Left ventricle myocardium inferior (tissue), 1 donor: Measurements from ENCODE around the gene ITGBL1. TPM values are rescaled to one million over a fixed set of nuclear protein-coding genes. Genes with fewer than 3 reads are reported as not detected.

Source experiments
- DNase-seq: peaks from one replicate; pipeline ENCODE4 v3.0.0-alpha.2; 2020
- H3K27ac ChIP-seq: fragments of 200-600 bp; replicated peaks from 2 replicates; pipeline ENCODE4 v1.8.0; 2021
- H3K27me3 ChIP-seq: fragments of 200-600 bp; 2 replicates; pipeline ENCODE4 v1.8.0; 2021; ENCODE audit warnings: low read depth
- H3K36me3 ChIP-seq: fragments of 200-600 bp; 2 replicates; pipeline ENCODE4 v1.8.0; 2021
- H3K4me1 ChIP-seq: fragments of 200-600 bp; 2 replicates; pipeline ENCODE4 v1.8.0; 2021
- H3K4me3 ChIP-seq: fragments of 200-600 bp; 2 replicates; pipeline ENCODE4 v1.8.0; 2021; ENCODE audit warnings: mild to moderate bottlenecking, moderate library complexity
- H3K9me3 ChIP-seq: fragments of 200-600 bp; replicated peaks from 2 replicates; pipeline ENCODE4 v1.8.0; 2021
- intact Hi-C: fragments of 100-400 bp; cut with micrococcal nuclease; formaldehyde crosslinking; loops from one replicate; pipeline ENCODE4 v1.11.0; 2022
- total RNA-seq: library from RNA; stranded (reverse); fragmentation: NEBNext Ultra II Directional; extraction: Animal tissue kit (Norgen Biotek cat#: 25700); gene quantifications from one replicate; pipeline ENCODE4 v1.2.1, GENCODE V29; 2021
- TF ChIP-seq, protein P1 (sequence below): fragments of 200-600 bp; IDR thresholded peaks from 2 replicates; pipeline ENCODE4 v1.8.0; 2021; ENCODE audit warnings: antibody characterized with exemption, mild to moderate bottlenecking, borderline replicate concordance
- donor health status: DM: no; HTN: yes; CAD: no; lungs with severe emphysema.

Gene ITGBL1
- total RNA-seq, 1 donor from 2014 or later: 2.2 TPM

DNA sequence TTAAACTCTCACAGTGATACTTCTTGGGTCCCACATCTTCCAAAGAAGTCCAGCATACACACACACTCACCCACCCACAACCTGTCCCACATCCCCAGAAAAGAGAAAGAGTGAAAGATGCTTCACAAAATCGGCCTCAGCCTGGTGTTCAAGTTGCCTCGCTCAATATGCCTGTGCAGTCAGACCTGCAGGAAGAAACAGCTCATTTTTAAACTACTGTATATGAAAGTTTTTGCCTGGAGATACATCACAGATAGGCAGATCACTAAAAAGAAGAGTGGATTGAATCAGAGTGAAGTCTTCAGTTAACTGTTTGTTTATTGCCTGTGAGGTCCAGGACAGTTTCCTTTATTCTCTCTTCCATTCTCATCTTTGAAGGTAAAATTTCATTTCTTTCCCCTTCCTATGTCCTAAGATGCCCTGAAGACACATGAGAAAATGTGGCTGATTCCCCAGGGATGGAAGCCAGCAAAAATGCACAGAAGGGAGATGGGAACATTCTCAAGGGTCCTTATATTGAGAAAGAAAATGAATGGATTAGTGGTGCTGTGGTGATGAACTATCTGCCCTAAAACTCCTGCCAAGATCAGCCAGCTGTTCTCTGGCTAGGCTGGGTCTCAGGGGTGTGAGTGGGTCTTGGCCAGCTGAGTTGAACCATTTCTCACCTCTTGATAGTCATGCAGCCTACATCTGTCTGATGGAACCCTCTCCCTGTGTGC lies 259.0 kb downstream of the ITGBL1 start:
- TF ChIP-seq, protein P1, sequence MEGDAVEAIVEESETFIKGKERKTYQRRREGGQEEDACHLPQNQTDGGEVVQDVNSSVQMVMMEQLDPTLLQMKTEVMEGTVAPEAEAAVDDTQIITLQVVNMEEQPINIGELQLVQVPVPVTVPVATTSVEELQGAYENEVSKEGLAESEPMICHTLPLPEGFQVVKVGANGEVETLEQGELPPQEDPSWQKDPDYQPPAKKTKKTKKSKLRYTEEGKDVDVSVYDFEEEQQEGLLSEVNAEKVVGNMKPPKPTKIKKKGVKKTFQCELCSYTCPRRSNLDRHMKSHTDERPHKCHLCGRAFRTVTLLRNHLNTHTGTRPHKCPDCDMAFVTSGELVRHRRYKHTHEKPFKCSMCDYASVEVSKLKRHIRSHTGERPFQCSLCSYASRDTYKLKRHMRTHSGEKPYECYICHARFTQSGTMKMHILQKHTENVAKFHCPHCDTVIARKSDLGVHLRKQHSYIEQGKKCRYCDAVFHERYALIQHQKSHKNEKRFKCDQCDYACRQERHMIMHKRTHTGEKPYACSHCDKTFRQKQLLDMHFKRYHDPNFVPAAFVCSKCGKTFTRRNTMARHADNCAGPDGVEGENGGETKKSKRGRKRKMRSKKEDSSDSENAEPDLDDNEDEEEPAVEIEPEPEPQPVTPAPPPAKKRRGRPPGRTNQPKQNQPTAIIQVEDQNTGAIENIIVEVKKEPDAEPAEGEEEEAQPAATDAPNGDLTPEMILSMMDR: no peak
- intact Hi-C loops: no loop called here
- H3K9me3 ChIP-seq: no peaks in the 10 kb centered on the region
- H3K4me1 ChIP-seq: no peaks in the 10 kb centered on the region
- H3K27me3 ChIP-seq: peaks cover 5% of the 10 kb centered on the region
- peak; percentile 19 for DNase-seq
- H3K27ac ChIP-seq: no peak overlapping the region
- H3K4me3 ChIP-seq: no peak overlapping the region
- no peaks in the 10 kb centered on the region for H3K36me3 ChIP-seq

- H3K9me3 ChIP-seq: no peaks in the 10 kb centered on the region
- no peaks in the 10 kb centered on the region for H3K4me1 ChIP-seq
- TF ChIP-seq, protein P1: no peak
- no peaks in the 10 kb centered on the region for H3K36me3 ChIP-seq
- DNase-seq: no peak
- H3K27me3 ChIP-seq: peaks cover 5% of the 10 kb centered on the region
- intact Hi-C loops: no loop called here
- no peak overlapping the region for H3K4me3 ChIP-seq
- H3K27ac ChIP-seq: no peak overlapping the region
These were observed 259.5 kb downstream of the ITGBL1 start for GRCh38 chr13:101712026-101712348.

- H3K27ac ChIP-seq: no peak overlapping the region
- intact Hi-C loops: no loop called here
- TF ChIP-seq, protein P1: no peak
These were observed 261.7 kb downstream of the ITGBL1 start for GRCh38 chr13:101714195-101714594.

GRCh38 chr13:101717353-101717752 lies 264.9 kb downstream of the ITGBL1 start:
- Histone ChIP-seq H3K4me1 (no peaks in the 10 kb centered on the region), H3K27me3 (no peaks in the 10 kb centered on the region), H3K36me3 (no peaks in the 10 kb centered on the region), H3K4me3 (no peak overlapping the region), H3K9me3 (no peaks in the 10 kb centered on the region), H3K27ac (no peak overlapping the region)
- no peak for DNase-seq
- intact Hi-C loops: no loop called here
- TF ChIP-seq, protein P1: no peak

More at GRCh38 chr13:101714195-101714594, 261.7 kb downstream of the ITGBL1 start:
- no peaks in the 10 kb centered on the region for H3K27me3 ChIP-seq
- no peaks in the 10 kb centered on the region for H3K4me1 ChIP-seq
- no peak overlapping the region for H3K4me3 ChIP-seq
- no peak for DNase-seq
- no peaks in the 10 kb centered on the region for H3K36me3 ChIP-seq
- no peaks in the 10 kb centered on the region for H3K9me3 ChIP-seq

GRCh38 chr13:101718496-101718895 lies 266.0 kb downstream of the ITGBL1 start:
- H3K36me3 ChIP-seq: no peaks in the 10 kb centered on the region
- TF ChIP-seq, protein P1: no peak
- no peak overlapping the region for H3K4me3 ChIP-seq
- H3K9me3 ChIP-seq: no peaks in the 10 kb centered on the region
- no peaks in the 10 kb centered on the region for H3K4me1 ChIP-seq
- no peaks in the 10 kb centered on the region for H3K27me3 ChIP-seq
- no peak for DNase-seq
- intact Hi-C loops: no loop called here
- H3K27ac ChIP-seq: no peak overlapping the region
